Measurements from ENCODE around the gene ADAMTSL1.

The ADAMTSL1 gene

DNA sequence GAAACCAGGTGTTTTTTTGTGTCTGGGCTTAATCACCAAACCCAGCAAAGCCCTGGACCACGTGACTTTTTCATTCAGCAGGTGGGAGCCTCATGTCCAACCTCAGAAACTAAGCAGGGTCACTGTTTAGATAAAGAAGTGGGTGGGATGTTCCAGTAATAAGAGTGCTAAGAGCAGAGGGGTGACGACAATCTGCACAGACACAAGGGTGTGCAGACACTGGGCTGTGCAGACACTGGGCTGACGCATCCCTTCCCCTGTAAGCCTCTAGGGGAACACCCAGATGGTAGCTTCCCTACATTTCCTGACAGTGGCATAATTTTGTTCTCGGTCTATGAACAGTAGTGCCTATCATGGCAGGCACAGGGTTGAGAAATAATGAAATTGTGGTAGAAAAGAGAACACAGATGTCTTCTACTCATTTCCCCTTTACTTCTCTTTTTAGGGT lies 474.0 kb downstream of the ADAMTSL1 start:
- TF ChIP-seq POLR2AphosphoS5 (IDR thresholded peaks at IDR 0.05; ENCODE audit: low read depth) (no peak; the same call in 1 of the 2 replicates), SPI1 (IDR thresholded peaks at IDR 0.05; ENCODE audit: borderline replicate concordance, low read depth) (peak; percentile 50; the same call in 1 of the 2 replicates), GABPA (IDR thresholded peaks at IDR 0.05; ENCODE audit: low read depth) (no peak)
- TF ChIP-seq, protein P1, sequence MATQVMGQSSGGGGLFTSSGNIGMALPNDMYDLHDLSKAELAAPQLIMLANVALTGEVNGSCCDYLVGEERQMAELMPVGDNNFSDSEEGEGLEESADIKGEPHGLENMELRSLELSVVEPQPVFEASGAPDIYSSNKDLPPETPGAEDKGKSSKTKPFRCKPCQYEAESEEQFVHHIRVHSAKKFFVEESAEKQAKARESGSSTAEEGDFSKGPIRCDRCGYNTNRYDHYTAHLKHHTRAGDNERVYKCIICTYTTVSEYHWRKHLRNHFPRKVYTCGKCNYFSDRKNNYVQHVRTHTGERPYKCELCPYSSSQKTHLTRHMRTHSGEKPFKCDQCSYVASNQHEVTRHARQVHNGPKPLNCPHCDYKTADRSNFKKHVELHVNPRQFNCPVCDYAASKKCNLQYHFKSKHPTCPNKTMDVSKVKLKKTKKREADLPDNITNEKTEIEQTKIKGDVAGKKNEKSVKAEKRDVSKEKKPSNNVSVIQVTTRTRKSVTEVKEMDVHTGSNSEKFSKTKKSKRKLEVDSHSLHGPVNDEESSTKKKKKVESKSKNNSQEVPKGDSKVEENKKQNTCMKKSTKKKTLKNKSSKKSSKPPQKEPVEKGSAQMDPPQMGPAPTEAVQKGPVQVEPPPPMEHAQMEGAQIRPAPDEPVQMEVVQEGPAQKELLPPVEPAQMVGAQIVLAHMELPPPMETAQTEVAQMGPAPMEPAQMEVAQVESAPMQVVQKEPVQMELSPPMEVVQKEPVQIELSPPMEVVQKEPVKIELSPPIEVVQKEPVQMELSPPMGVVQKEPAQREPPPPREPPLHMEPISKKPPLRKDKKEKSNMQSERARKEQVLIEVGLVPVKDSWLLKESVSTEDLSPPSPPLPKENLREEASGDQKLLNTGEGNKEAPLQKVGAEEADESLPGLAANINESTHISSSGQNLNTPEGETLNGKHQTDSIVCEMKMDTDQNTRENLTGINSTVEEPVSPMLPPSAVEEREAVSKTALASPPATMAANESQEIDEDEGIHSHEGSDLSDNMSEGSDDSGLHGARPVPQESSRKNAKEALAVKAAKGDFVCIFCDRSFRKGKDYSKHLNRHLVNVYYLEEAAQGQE (IDR thresholded peaks at IDR 0.05; ENCODE audit: insufficient replicate concordance, low read depth), result no peak
- TF ChIP-seq, protein P2, sequence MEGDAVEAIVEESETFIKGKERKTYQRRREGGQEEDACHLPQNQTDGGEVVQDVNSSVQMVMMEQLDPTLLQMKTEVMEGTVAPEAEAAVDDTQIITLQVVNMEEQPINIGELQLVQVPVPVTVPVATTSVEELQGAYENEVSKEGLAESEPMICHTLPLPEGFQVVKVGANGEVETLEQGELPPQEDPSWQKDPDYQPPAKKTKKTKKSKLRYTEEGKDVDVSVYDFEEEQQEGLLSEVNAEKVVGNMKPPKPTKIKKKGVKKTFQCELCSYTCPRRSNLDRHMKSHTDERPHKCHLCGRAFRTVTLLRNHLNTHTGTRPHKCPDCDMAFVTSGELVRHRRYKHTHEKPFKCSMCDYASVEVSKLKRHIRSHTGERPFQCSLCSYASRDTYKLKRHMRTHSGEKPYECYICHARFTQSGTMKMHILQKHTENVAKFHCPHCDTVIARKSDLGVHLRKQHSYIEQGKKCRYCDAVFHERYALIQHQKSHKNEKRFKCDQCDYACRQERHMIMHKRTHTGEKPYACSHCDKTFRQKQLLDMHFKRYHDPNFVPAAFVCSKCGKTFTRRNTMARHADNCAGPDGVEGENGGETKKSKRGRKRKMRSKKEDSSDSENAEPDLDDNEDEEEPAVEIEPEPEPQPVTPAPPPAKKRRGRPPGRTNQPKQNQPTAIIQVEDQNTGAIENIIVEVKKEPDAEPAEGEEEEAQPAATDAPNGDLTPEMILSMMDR (IDR thresholded peaks at IDR 0.05; ENCODE audit: insufficient read depth, low read length), result no peak
- DNase-seq (ENCODE audit: low read depth in 1 of 2, low spot score in 1 of 2), result peak; percentile 12 to 70
- Histone ChIP-seq H3K27me3 (ENCODE audit: insufficient read depth, poor library complexity, severe bottlenecking) (no peaks in the 10 kb centered on the region), H3K27ac (replicated peaks) (no peak overlapping the region), H3K4me3 (replicated peaks; ENCODE audit: insufficient read depth, low read length) (no peak overlapping the region)

DNA sequence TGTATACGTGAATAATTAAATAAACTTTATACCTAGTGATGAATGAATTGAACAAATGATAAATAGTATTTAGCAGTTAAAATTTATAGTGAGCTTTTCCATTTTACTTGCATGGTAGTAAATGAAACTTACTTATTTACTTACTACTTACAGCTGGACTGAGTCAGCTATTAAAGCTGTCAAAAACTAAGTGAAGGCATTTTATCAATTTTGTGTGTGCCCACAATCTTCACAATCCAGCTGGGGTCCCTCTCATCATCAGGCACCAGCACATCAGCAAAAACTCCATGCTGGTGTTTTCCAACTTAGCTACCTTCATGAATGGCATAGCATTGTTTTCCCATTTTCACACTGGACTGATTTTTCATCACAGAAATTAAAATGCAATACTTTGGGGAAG lies 478.0 kb downstream of the ADAMTSL1 start:
- DNase-seq (ENCODE audit: low read depth in 1 of 2, low spot score in 1 of 2), result no peak
- Histone ChIP-seq H3K27me3 (ENCODE audit: insufficient read depth, poor library complexity, severe bottlenecking) (no peaks in the 10 kb centered on the region), H3K27ac (replicated peaks) (no peak overlapping the region), H3K4me3 (replicated peaks; ENCODE audit: insufficient read depth, low read length) (no peak overlapping the region)
- TF ChIP-seq SPI1 (IDR thresholded peaks at IDR 0.05; ENCODE audit: borderline replicate concordance, low read depth) (no peak), GABPA (IDR thresholded peaks at IDR 0.05; ENCODE audit: low read depth) (no peak), POLR2AphosphoS5 (IDR thresholded peaks at IDR 0.05; ENCODE audit: low read depth) (no peak)
- TF ChIP-seq, protein P1 (IDR thresholded peaks at IDR 0.05; ENCODE audit: insufficient replicate concordance, low read depth), result no peak
- TF ChIP-seq, protein P2 (IDR thresholded peaks at IDR 0.05; ENCODE audit: insufficient read depth, low read length), result no peak

DNA sequence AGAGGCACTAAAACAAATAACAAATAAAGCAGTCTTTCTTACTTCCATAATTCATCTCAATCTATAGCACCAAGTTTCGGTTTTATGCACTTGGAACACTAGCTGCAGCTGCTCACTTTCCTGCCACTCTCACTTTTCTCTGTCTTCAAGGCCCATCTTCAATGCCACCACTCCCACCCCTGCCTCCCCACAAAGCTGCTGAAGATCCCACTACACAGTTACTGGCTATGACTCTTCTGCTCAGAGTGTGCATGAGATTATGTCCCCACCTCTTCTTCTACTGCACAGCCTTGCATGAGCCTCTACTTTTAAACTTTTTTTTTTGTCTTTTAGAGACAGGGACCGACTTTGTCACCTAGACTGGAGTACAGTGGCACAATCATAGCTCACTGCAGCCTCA lies 481.7 kb downstream of the ADAMTSL1 start:
- Histone ChIP-seq H3K27ac (replicated peaks) (no peak overlapping the region), H3K27me3 (ENCODE audit: insufficient read depth, poor library complexity, severe bottlenecking) (no peaks in the 10 kb centered on the region), H3K4me3 (replicated peaks; ENCODE audit: insufficient read depth, low read length) (no peak overlapping the region)
- no peak for DNase-seq (ENCODE audit: low read depth in 1 of 2, low spot score in 1 of 2)
- TF ChIP-seq, protein P2 (IDR thresholded peaks at IDR 0.05; ENCODE audit: insufficient read depth, low read length), result no peak
- TF ChIP-seq SPI1 (IDR thresholded peaks at IDR 0.05; ENCODE audit: borderline replicate concordance, low read depth) (no peak), GABPA (IDR thresholded peaks at IDR 0.05; ENCODE audit: low read depth) (no peak), POLR2AphosphoS5 (IDR thresholded peaks at IDR 0.05; ENCODE audit: low read depth) (no peak)
- TF ChIP-seq, protein P1 (IDR thresholded peaks at IDR 0.05; ENCODE audit: insufficient replicate concordance, low read depth), result no peak

Data from HL-60 (cell line).